ENCODE data around the gene MYO1A.
A peak's percentile ranks its signal among the peaks of the same experiment; 100 is the strongest.
"Not testable (repeated sequence)": the region's sequence is repeated elsewhere in the genome, so short reads cannot be mapped to it uniquely, and the experiment has no call there.

MYO1A gene

DNA sequence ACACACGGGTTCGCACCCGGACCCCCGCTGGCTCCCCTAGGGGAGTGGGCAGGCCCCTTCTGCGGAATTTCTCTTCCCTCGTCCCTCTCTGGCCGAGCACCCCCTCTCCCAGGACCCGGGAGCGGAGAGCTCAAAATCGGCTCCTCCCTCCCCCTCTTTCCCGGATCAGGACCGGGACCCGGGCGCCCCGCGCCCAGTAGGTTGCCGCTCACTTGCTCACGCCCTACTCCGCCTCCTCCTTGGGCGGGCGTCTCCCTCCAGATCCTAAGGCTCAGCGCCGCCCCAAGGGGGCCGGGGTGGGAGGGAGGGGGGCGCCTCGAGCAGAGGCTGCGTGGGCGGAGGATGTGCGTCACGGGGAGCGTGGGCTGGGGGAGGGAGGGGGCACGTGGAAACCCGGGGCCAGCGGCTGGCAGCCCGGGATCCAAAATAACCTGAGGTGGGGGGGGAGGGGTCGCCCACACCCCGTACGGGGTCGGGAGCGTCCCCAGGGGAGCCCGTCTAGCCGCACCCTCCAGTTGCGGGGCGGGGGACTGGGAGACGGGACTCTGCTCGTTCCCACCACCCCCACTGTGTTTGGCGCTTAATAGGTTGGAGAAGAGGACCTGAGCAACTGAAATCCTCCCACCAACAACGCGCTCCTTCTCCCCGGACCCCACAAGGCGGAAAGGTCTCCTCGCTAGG is 37.2 kb upstream of the MYO1A start:
- peak; percentile 83 to 84 for DNase-seq (ENCODE audit: low read depth in 2 of 2)

DNA sequence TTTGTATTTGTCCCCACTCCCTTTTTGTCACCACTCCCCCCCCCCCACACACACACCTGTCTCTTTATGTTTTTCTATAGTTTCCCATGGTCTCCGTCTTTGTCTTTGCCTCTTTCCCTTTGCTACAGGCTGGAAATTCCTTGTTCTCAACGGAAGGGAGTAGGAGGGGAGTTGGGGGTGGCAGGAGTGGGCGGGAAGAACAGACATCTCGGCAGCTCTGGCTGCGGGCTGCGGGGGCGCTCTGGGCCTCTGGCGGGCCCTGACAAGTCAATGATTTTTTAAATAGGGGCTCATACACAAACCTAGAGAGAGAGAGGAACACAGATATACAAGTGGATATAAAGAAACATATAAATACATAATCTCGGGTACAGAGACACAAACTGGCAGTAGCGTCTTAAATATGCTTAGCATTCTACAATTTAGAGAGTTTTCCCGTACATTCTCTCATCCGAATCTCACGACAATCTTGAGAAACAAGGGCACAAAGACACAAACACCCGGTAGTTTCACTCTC is 36.6 kb upstream of the MYO1A start:
- DNase-seq (ENCODE audit: low read depth in 2 of 2): peak; percentile 53

DNA sequence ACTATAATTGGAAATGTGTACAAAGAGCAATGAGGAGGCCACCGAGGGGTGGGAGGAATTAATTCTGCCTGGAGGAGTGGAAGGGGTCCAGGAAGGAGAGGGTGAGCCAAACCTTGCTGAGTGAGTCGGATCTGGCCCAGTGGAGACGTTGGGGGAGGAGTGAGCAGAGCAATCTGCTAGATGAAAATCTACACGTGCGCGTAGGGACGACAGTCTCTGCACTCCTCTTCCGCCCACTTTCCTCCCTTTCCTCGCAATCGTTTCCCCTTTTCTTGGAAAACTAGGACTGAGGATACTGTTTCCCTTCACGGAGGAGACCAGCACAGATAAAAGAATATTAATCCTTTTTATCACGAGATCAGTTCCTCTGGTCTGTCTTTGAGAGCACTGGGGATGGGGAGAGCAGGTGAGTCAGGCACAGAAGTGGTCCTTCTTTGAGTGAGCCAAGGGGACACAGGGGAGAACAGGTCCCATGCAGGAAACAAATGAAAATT is 36.1 kb upstream of the MYO1A start:
- no peak for DNase-seq (ENCODE audit: low read depth in 2 of 2)

DNA sequence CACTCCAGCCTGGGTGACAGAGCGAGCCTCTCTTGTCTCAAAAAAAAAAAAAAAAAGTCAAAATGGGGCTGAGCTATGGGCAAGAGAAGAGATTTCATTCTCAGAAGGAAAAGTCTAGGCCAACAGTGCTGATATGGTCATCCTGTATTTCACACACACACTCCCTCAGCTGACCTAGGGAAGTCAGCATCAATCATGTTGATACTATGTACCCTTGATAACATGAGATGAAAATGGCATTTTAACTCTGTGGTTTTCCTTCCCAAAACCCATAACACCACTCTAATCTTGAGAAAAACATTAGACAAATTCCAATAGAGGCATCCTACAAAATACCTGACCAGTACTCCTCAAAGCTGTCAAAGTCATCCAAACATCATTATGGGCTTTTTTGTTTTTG is 30.9 kb upstream of the MYO1A start:
- DNase-seq (ENCODE audit: low read depth in 2 of 2): no peak

DNA sequence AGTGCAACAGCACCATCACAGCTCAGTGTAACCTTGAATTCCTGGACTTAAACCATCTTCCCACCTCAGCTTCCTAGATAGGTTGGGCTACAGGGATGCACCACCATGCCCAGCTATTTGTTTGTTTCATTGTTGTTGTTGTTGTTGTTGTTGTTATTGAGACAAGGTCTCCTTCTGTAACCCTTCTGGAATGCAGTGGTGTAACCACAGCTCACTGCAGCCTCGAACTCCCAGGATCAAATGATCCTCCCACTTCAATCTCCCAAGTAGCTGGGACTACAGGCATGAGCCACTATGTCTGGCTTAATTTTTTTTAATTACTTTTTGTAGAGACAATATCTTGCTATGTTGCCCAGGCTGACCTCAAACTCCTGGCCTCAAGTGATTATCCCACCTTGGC is 29.9 kb upstream of the MYO1A start:
- no peak for DNase-seq (ENCODE audit: low read depth in 2 of 2)

DNA sequence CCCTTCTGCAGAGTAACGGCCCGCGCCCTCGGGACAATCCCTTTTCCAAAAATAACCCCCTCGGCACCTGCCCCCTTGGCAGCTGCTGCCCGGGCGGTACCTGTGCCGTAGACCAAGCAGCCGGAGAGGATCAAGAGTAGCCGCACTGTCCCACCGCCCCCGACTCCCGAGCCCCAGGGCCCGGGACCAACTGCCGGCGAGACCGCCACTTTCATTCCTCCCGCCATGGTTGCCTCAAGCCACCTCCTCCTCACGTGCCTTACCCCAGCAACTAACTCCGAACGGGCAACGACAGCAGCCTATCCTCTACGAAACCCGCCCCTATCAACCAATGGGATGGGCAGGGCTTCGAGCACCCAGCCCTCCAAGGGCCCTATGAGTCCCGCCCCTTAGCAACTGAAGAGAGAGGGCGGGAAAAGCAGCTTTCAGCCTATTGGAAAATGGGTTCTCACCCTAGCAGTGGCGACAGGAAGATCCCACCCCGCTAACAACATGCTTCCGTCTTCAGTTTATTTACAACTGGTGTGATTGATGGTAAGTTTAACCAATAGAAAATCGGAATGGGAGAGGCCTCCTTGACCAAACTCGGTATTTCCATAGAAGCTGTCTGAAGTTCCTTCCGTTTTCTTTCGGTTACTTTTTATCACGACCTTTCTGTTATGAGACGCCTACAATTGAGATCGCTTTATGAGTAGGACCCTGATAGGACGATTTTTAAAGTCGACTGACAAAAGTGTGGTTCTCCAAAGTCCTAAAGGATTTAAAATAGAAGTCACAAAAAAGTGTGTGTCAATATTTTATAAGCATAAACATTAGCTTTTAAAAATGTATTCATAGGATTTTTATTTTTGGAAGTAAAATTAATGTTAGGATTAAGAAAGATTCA is 28.8 kb upstream of the MYO1A start, which contains the start of gene NEMP1:
TSS of gene NEMP1 (minus strand) at position 273 of the 886 bp plus-strand sequence. CDS start at position 227, 46 bp downstream.
- peak; percentile 100 for DNase-seq (ENCODE audit: low read depth in 2 of 2)

DNA sequence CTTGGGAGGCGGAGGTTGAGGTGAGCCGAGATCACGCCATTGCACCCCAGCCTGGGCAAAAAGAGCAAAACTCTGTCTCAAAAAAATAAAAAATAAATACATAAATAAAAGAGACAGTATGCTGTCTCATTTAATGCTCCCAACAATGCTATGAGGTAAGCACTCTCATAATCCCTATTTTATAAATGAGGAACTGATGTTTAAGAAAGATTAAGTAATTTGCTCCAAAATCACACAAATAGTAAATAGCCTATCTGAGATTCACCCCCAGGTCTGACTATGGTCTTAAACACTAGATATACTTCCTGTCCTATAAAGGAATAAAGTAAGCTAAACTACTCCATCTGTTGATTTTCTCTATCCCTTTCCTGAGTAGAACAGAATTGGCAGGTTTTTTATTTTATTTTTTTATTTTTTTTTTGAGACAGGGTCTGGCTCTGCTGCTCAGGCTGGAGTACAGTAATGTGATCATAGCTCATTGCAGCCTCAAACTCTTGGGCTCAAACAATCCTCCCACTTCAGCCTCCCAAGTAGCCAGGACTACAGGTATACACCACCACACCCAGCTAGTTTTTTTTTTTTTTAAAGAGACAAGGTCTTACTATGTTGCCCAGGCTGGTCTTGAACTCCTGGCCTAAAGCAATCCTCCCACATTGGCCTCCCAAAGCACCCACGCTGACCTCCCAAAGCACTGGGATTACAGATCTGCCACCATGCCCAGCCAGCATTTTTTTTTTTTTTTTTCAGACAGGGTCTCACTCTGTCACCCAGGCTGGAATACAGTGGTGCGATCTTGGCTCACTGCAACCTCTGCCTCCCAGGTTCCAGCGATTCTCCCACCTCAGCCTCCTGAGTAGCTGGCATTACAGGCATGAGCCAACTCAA is 23.9 kb upstream of the MYO1A start:
- not testable (repeated sequence) for DNase-seq (ENCODE audit: low read depth in 2 of 2)

DNA sequence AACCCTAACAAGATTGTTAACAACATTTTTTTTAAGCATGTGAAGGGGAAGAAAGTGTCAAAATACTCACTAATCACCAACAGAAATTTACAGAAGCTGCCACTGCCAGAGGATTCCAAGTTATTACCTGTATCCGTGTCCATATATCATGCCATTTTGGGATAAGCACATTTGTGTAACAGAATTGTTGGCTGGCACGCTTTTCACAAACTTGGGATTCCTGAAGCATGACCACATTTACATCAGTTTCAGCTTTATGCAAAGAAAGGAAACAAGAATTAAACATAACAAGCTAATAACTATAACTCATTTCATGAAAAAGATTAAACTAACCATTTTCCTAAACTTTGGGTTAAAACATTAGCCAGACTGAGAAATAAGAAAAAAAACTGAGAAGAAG is 22.7 kb upstream of the MYO1A start:
- peak; percentile 51 for DNase-seq (ENCODE audit: low read depth in 2 of 2)

DNA sequence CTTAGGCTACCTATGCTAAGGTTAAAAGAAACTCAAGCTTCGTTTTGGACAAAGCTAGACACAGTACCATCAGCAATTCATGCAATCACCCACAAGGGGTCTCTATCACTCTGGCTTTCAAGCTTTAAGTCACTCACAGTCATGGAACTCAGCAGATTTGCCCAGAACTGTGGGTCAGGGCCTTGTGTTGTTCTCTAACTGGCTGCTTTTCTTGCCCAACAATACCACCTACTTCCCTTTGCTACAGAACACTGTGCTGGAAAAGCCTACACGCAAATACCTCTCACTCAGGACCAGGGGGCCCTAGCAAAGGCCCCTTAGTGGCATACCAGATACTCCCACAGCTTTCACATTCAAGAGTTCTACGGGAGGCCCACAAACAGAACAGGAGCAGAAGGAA is 19.6 kb upstream of the MYO1A start:
- DNase-seq (ENCODE audit: low read depth in 2 of 2): peak; percentile 67 to 71

DNA sequence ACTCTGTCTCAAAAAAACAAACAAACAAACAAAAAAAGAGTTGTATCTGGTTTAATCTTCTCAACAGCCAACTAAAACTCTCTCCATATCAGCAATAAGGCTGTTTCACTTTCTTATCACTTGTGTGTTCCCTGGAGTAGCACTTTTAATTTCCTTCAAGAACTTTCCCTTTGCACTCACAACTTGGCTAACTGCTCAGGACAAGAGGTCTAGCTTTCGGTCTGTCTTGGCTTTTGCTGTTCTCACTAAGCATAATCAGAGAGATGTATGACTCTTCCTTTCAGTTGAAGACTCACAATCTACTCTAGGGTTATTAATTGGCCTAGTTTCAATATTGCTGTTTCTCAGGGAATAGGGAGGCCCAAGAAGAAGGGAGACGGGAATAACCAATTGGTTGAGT is 16.3 kb upstream of the MYO1A start:
- no peak for DNase-seq (ENCODE audit: low read depth in 2 of 2)

DNA sequence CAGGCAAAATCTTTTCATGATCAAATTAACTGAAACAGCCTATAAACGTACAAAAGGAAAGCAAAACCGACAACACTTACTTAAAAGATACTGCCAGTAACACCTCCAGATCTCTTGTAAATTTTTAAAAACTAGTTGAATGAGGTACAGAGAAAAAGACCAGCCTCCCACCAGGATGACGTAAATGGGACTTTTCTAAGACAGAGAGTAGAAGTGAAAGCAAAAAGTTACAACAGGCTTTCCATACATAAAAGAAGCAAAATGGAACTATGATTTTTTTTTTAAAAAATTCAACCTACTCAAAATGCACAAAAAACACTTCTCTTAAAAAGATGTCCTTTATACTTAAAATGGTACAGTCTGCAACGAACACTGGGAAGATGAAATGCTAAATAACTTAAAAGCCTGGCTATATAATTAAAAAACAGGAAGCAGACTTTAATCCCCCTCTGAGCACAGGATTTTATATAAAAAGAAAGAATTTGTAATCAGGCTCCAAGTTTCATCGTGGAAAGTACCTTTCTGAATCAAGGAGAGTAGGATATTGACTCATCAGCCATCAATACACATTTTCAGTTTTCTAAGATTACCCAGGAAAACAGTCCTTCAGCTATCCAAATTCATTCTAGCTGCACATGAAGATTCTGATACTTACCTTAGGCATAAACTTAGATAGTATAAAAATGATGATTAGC is 14.2 kb upstream of the MYO1A start:
- DNase-seq (ENCODE audit: low read depth in 2 of 2): no peak

DNA sequence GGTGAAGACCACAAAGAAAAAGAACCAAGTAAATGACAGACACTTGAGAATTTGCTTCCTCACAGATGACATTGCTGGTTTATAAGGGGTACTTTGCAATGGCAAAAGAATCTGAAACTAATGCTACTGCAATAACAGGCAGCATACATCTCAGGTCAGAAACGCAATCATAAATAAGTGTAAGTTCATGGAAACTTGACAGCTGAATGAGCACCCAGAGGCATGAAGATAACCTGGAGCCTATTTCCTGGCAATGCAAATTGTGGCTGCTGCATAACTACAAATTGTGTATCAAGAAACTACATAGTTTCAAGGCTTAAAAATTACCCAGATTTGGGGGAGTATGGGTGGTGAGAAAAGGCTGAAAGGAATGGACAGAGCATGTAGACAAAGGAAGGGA is 8.5 kb upstream of the MYO1A start:
- no peak for DNase-seq (ENCODE audit: low read depth in 2 of 2)

DNA sequence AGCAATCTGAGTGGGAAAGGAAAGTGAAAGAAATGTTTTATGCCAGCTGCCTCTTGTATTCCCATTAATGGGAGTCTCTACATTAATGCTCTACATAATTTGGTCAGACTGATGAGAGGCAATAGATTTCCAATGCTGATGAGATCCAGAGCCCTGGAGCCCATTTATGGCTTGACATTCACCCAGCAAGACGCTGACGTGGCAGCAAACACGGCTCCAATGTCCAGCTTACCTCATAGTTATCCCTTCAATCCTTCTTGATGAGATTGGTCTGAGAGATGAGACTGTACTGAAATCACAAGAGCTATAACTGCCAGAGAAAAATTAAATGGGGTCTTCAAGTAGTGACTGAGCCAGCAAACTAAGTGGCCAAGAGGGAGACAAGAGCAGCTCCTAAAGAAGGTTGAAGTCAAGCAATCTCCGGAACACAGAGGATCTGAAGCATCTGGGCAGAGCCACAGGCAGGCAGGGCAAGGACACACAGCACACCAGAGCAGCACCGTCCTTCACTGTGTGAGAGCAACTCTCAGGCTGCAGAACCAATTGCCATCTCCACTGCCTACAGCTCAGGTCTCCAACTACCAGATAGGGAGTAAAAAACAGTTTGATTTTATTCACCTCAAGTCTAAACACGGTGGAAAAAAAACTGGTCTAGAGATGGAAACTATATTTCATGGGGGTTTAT is 7.3 kb upstream of the MYO1A start:
- no peak for DNase-seq (ENCODE audit: low read depth in 2 of 2)

DNA sequence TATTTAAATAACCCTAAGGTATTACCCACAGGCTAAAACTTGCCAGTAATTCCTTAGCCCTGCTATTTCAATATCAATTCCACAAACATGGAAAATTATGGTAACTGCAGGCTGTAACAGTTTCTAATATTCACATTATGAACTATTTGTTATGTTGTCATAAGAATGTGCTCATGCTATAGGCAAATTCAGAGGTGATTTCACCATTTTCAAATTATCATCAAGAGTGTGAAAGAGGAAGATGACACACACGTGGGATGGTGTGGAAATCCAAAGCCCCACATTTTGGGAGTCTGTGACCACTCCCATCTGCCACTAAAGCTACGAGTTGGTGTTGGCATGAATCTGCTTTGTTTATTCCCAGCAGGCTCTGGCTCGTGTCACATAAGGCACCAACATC is 5.9 kb upstream of the MYO1A start:
- DNase-seq (ENCODE audit: low read depth in 2 of 2): no peak

DNA sequence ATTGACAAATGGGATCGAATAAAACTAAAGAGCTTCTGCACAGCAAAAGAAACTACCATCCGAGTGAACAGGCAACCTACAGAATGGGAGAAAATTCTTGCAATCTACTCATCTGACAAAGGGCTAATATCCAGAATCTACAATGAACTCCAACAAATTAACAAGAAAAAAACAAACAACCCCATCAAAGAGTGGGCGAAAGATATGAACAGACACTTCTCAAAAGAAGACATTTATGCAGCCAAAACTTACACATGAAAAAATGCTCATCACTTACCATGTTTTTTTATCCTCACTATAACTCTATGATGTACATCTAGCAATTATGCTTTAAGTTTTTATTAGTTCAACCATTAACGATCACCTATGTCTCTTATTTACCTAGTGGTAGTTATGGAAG is 4.0 kb upstream of the MYO1A start:
- DNase-seq (ENCODE audit: low read depth in 2 of 2): not testable (repeated sequence)

DNA sequence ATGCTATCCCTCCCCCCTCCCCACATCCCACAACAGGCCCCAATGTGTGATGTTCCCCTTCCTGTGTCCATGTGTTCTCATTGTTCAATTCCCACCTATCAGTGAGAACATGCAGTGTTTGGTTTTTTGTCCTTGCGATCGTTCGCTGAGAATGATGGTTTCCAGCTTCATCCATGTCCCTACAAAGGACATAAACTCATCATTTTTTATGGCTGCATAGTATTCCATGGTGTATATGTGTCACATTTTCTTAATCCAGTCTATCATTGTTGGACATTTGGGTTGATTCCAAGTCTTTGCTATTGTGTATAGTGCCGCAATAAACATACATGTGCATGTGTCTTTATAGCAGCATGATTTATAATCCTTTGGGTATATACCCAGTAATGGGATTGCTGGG is 3.2 kb upstream of the MYO1A start:
- not testable (repeated sequence) for DNase-seq (ENCODE audit: low read depth in 2 of 2)

DNA sequence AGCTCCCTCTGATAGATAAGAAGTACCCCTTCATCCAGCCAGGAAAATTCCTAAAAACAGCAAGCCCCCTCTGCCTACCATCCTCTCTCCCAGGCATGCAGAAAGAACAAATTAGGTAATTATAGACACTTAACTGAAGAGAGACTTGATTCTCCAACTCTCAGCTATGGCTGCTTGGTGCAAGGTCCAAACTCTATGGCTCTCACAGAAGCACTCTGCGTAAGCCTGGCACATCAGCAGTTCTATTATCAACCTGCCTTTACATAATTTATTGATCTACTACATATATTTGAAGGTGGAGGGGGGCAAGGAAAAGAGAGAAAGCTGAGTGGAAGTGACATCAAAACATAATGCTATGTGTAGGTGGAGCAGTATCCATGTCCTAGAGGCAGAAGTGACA is 1.1 kb upstream of the MYO1A start:
- no peak for DNase-seq (ENCODE audit: low read depth in 2 of 2)

DNA sequence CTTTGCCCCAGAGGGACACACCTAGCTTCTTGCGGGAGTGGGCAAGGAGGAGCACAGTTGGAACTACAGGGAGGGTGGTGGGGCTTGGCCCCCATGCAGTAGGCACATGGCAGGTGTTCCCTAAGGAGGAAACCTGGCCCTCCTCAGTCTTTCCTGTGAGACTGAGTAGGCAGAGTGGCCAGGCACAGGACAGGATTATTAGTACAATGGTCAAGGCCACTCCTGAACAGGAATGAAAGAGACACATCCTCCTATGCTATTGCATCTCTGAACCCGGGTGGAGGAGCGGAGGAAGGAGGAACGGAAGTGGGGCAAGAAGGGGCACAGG is 846 bp downstream of the MYO1A start:
- no peak for DNase-seq (ENCODE audit: low read depth in 2 of 2)

DNA sequence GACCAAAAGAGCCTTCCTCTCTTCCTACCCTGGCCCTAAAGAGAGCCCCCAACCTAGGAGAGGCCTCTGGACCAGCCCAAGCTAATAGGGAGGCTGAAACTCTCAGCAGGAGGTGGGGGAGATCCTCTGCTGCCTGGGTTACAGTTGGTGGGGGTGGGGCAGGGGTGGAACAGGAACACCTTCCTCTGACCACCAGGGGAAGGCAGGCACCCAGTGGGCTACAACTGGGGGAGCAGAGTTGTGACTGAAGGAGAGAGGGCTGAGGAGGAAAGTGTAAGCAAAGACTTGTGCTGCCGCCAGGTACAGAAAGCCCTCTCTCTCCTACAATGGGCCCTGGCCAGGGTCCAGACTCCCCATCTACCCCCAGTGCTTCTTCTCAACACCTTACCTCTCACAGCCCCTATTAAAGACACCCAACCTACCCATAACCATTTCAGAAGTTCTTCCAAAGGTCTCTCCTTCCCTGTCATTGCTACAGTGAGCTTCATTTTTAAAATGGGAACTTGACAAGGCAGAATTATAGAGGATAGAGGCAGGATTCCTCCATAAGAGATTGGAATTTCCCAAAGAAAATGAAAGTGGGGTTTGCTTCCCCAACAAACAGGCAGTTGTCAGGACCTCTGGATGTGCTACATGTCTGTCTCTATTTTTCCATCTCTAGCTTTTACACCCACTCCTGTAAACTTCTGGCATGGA is 1.4 kb downstream of the MYO1A start:
- no peak for DNase-seq (ENCODE audit: low read depth in 2 of 2)

DNA sequence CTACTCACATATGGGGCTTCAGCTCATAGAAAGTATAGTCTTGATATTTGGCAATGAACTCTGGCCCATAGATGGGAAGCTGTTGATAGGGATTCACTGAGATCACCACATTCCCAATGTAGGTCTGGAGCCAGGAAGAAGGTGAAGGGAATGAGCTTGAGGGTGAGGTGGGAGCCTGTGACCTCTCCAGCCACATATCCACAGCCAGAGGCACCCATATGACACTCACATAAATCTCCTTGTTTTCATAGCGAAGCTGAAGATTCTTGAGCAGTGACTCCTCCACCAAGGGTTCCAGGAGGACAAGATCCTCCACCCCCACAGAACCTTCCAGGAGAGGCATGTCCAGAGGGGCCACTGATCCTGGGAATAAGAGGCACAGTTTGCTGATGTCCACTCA is 1.9 kb downstream of the MYO1A start:
- no peak for DNase-seq (ENCODE audit: low read depth in 2 of 2)

All from fibroblast of skin of left quadriceps (primary cell).